HG03439 (cell line): ENCODE data around the gene CASP10.
"Not testable (repeated sequence)": the region's sequence is repeated elsewhere in the genome, so short reads cannot be mapped to it uniquely, and the experiment has no call there.

Source experiments
- ATAC-seq: cut with Tn5 transposase; IDR thresholded peaks from one replicate; pipeline ENCODE4 v1.9.1; 2021; ENCODE audit warnings: mild to moderate bottlenecking, moderate library complexity; ENCODE audit not compliant: unreplicated experiment

CASP10 gene

GRCh38 chr2:201154615-201155399 is 28.1 kb upstream of the CASP10 start:
- no peak for ATAC-seq

GRCh38 chr2:201156036-201156435 is 26.9 kb upstream of the CASP10 start:
- ATAC-seq, result no peak

DNA sequence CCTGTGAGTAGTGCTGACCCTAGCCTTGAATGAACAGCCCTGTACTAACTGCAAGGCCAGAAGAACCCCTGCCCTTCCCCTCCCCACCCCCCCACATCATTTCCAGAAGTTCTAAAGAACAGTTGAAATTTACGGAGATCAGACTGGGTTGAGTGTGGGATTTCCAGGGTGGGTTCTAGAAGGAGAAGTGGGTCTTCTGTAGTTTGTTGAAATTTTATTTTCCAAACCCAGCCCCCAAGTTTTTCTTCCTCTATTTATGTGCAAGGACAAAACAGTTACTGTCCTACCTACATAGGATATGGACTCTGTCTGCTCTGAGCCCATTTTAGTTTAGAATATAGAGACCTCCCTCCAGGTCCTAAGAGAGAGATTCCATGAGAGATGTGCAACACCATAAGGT is 26.3 kb upstream of the CASP10 start:
- no peak for ATAC-seq

- peak; percentile 19 for ATAC-seq
Measured at GRCh38 chr2:201157694-201158093, 25.2 kb upstream of the CASP10 start.

- ATAC-seq, result peak; percentile 74
Measured at GRCh38 chr2:201158111-201158929, 24.6 kb upstream of the CASP10 start.

GRCh38 chr2:201164166-201164565 is 18.8 kb upstream of the CASP10 start:
- no peak for ATAC-seq

- no peak for ATAC-seq
Measured at GRCh38 chr2:201167546-201167945, 15.4 kb upstream of the CASP10 start.

GRCh38 chr2:201168496-201168895 is 14.4 kb upstream of the CASP10 start:
- ATAC-seq, result not testable (repeated sequence)

GRCh38 chr2:201171259-201171814 is 11.6 kb upstream of the CASP10 start:
- ATAC-seq, result no peak

GRCh38 chr2:201172279-201172678 is 10.7 kb upstream of the CASP10 start:
- no peak for ATAC-seq

- no peak for ATAC-seq
Measured at GRCh38 chr2:201174687-201175086, 8.3 kb upstream of the CASP10 start.

GRCh38 chr2:201176081-201176481 is 6.9 kb upstream of the CASP10 start:
- no peak for ATAC-seq

GRCh38 chr2:201180010-201180409 is 2.9 kb upstream of the CASP10 start:
- no peak for ATAC-seq

GRCh38 chr2:201183365-201183727 is 405 bp downstream of the CASP10 start:
- no peak for ATAC-seq

GRCh38 chr2:201183835-201184234 is 894 bp downstream of the CASP10 start:
- not testable (repeated sequence) for ATAC-seq

GRCh38 chr2:201184248-201184647 is 1.3 kb downstream of the CASP10 start:
- not testable (repeated sequence) for ATAC-seq

- ATAC-seq, result no peak
Measured at GRCh38 chr2:201185863-201186262, 2.9 kb downstream of the CASP10 start.

DNA sequence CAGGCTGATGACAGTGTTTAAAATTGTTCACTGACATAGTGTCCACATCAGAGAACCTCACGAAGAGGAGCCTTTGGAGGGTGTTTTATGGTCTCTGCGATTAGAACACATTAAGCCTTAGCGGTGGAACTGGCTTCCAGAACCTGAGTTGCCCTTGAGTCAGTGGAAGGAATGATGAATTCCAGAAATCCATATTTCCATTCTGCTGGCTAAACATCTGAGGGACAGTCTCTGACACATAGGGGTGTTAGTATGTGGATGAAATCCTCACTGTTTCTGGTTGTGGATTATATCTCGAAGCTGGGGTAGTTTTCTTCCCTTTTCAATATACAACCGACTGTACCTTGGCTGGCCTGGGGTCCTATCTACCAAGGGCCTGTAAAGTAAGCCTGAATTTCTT is 4.0 kb downstream of the CASP10 start:
- no peak for ATAC-seq

- no peak for ATAC-seq
Measured at GRCh38 chr2:201188449-201188848, 5.5 kb downstream of the CASP10 start.

GRCh38 chr2:201191132-201191875 is 8.4 kb downstream of the CASP10 start:
- ATAC-seq, result no peak

DNA sequence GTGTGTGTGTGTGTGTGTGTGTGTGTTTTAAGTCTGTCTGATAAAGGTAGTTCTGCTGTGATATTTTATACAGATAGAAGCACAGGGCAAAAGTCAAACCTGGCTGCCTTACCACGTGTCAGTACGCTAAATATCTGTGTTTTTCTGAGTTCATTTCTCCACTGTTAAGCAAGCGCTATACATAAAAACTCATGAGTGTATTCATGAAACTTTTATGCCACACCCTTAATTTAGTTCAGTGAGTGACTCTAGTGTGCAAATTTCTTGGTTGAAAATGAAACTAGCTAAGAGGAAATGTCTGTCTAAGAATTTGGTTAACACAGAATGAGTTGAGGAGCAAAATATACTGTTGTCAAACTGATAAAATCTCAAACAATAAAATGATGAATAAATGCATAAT is 11.2 kb downstream of the CASP10 start:
- peak; percentile 93 for ATAC-seq
